ENCODE data around the gene C22orf42.
"Not testable (repeated sequence)": the region's sequence is repeated elsewhere in the genome, so short reads cannot be mapped to it uniquely, and the experiment has no call there.

The C22orf42 gene

GRCh38 chr22:32183625-32184024, 24.5 kb upstream of the C22orf42 start:
- DNase-seq, result no peak

GRCh38 chr22:32181043-32181442, 21.9 kb upstream of the C22orf42 start:
- no peak for DNase-seq

- no peak for DNase-seq
Observed at GRCh38 chr22:32177221-32177765, 18.2 kb upstream of the C22orf42 start.

- DNase-seq, result no peak
Observed at GRCh38 chr22:32175683-32176644, 16.9 kb upstream of the C22orf42 start.

- no peak for DNase-seq
Observed at GRCh38 chr22:32175115-32175514, 16.0 kb upstream of the C22orf42 start.

- no peak for DNase-seq
Observed at GRCh38 chr22:32165681-32166080, 6.6 kb upstream of the C22orf42 start.

GRCh38 chr22:32164075-32164860, 5.2 kb upstream of the C22orf42 start:
- DNase-seq, result no peak

GRCh38 chr22:32160411-32160810, 1.3 kb upstream of the C22orf42 start:
- DNase-seq, result not testable (repeated sequence)

- not testable (repeated sequence) for DNase-seq
Observed at GRCh38 chr22:32157632-32158031, 1.5 kb downstream of the C22orf42 start.

- DNase-seq, result not testable (repeated sequence)
Observed at GRCh38 chr22:32154727-32155126, 4.4 kb downstream of the C22orf42 start.

- not testable (repeated sequence) for DNase-seq
Observed at GRCh38 chr22:32151641-32152040, 7.5 kb downstream of the C22orf42 start.

- DNase-seq, result not testable (repeated sequence)
Observed at GRCh38 chr22:32150647-32151046, 8.5 kb downstream of the C22orf42 start.

- not testable (repeated sequence) for DNase-seq
Observed at GRCh38 chr22:32148372-32148771, 10.7 kb downstream of the C22orf42 start.

GRCh38 chr22:32147128-32147527, 12.0 kb downstream of the C22orf42 start:
- DNase-seq, result not testable (repeated sequence)

GRCh38 chr22:32144496-32145274, 14.4 kb downstream of the C22orf42 start:
- DNase-seq, result no peak

- DNase-seq, result no peak
Observed at GRCh38 chr22:32142600-32142999, 16.5 kb downstream of the C22orf42 start.

- not testable (repeated sequence) for DNase-seq
Observed at GRCh38 chr22:32140688-32141087, 18.4 kb downstream of the C22orf42 start.

GRCh38 chr22:32138576-32138975, 20.5 kb downstream of the C22orf42 start:
- not testable (repeated sequence) for DNase-seq

- not testable (repeated sequence) for DNase-seq
Observed at GRCh38 chr22:32137731-32138324, 21.3 kb downstream of the C22orf42 start.

GRCh38 chr22:32136881-32137280, 22.2 kb downstream of the C22orf42 start:
- not testable (repeated sequence) for DNase-seq

- not testable (repeated sequence) for DNase-seq
Observed at GRCh38 chr22:32135958-32136357, 23.1 kb downstream of the C22orf42 start.

GRCh38 chr22:32134796-32135195, 24.3 kb downstream of the C22orf42 start:
- DNase-seq, result not testable (repeated sequence)

Data from NCI-H526 treated with DMSO at 0.1 percent for 48 hours (cell line).